GM19035 (cell line): ENCODE measurements around the gene SFTPB.

Source experiments
- ATAC-seq: cut with Tn5 transposase; IDR thresholded peaks from one replicate; pipeline ENCODE4 v1.9.1; 2021; ENCODE audit not compliant: unreplicated experiment

Gene SFTPB

DNA sequence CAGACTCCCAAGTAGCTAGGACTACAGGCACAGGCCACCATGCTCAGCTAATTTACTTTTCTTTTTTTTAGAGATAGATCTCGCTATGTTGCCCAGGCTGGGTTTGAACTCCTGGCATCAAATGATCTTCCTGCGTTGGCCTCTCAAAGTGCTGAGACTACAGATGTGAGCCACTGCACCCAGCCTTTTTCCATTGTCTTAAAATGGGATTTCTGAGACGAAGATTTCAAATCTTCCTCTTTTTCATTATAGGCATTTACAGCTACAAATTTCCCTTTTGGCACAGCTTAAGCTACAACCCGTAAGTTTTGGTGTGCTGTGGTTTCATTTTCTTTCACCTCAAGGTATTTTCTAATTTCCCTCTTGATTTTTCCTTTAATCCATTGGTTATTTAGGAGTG lies 34.8 kb upstream of the SFTPB start:
- no peak for ATAC-seq

- no peak for ATAC-seq
Measured at GRCh38 chr2:85702172-85702571, 34.2 kb upstream of the SFTPB start.

GRCh38 chr2:85699325-85699724 lies 31.3 kb upstream of the SFTPB start:
- ATAC-seq: no peak

GRCh38 chr2:85698880-85699254 lies 30.9 kb upstream of the SFTPB start:
- ATAC-seq: no peak

DNA sequence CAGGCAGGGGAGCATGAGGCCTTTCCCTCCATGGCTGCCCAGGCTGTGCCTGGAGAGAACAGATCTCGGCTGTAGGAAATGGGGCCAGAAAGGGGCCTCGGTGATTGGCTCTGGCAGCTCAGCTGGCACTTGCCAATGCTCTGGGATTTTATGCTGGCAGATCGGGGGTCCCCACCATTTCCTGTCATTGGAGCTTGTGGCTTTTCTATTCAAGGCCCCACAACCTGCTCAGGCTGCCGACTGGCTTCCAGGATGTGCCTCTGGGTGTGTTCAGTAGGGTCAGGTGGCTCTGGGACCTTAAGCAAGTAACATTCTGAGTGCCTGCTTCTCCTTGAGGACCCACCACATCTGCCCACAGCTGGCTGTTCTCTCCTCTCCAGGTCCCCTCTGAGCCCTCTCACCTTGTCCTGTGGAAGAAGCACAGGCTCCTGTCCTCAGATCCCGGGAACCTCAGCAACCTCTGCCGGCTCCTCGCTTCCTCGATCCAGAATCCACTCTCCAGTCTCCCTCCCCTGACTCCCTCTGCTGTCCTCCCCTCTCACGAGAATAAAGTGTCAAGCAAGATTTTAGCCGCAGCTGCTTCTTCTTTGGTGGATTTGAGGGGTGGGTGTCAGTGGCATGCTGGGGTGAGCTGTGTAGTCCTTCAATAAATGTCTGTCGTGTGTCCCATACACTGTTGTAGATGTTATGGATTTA lies 30.3 kb upstream of the SFTPB start:
- no peak for ATAC-seq

DNA sequence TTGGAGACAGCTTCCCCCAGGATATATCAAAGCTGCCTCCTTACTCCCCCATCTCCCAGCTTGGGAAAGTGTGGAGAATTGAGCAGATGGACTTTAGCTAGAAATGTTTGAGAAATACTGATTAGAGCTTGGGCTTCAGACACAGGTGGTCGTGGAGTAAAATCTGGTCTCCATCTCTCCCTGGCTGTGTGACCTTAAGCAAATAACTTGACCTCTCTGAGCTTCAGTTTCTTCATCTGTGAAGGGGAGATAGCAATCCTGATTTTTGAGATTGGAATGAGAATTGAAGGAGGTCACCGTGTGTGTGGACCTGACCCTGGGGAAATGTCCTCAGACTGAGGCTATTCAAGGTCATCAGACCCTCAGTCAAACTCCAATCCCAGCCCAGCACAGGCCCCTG lies 29.7 kb upstream of the SFTPB start:
- no peak for ATAC-seq

DNA sequence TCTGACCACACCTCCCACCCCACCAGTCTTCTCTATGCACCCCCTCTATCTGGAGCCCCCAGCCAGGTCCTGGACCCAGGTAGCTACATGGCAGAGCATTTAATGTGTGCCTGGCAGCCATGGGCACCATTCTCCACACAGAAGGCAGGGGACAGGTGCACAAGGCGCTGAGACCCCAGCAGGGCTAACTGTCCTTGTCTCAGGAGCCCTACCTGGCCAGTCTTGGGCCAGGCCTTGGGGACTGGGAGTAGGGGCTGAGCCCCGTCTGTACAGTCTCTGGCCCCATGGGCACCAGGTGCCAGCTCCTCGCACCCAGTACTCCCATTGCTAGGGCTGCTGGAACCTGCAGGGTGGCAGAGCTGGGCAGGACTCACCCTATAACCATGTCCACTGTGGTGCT lies 29.1 kb upstream of the SFTPB start:
- no peak for ATAC-seq

- ATAC-seq: no peak
Measured at GRCh38 chr2:85695691-85696668, 28.0 kb upstream of the SFTPB start.

- no peak for ATAC-seq
Measured at GRCh38 chr2:85695121-85695520, 27.1 kb upstream of the SFTPB start.

DNA sequence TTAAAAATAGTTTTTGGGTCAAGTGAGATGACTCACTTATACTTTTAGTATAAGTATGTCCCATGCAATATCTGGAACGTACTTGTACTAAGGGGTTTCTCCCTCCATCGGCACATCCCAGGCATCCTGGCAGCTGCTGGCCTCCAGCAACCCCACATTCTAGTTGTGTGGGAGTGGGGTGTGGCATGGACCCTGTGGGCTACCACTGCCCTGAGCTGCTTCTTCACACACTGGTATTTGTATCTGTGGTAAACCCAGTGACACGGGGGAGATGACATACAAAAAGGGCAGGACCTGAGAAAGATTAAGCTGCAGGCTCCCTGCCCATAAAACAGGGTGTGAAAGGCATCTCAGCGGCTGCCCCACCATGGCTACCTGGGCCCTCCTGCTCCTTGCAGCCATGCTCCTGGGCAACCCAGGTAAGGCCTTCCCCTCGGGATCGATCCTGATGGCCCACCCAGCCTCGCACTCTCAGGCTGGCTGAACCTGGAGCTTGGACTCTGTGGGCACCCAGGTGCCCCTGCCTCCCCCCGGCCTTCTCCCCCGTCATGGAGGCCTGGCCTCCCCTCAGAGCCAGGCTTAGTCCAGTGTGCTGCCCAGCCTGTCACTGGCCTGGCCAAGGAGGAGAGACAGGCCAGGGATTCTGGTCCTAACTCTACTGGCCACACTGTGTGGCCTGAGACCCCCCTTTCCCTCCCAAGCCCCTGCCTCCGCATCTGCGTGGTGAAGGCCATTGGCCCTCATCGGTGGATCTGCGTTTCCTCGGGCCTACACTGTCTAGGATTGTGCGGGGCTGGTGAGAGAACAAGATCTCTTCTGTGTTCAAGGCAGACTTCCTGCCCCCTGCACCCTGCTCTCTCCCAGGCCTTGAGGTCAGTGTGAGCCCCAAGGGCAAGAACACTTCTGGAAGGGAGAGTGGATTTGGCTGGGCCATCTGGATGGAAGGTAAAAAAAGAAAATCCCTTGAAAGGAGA lies 26.3 kb upstream of the SFTPB start, which contains the start of gene GNLY:
TSS of gene GNLY (plus strand) at position 307 of the 974 bp plus-strand sequence. CDS start at position 368, 61 bp downstream.
- no peak for ATAC-seq

- ATAC-seq: no peak
Measured at GRCh38 chr2:85692039-85692645, 24.1 kb upstream of the SFTPB start.

DNA sequence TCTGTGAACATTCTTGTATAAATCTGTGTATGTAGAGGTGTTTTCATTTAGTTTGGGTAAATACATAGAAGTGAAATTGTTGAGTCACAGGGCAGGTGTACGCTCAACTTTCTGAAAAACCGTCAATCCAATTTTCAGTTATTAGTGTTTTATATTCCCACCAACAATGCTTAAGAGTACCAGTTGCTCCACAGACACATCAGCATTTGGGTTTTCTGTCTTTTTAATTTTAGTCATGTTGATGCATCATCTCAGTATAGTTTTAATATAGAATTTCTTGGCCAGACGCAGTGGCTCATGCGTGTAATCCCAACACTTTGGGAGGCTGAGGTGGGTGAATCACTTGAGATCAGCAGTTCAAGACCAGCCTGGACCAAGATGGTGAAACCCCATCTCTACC lies 22.9 kb upstream of the SFTPB start:
- no peak for ATAC-seq

DNA sequence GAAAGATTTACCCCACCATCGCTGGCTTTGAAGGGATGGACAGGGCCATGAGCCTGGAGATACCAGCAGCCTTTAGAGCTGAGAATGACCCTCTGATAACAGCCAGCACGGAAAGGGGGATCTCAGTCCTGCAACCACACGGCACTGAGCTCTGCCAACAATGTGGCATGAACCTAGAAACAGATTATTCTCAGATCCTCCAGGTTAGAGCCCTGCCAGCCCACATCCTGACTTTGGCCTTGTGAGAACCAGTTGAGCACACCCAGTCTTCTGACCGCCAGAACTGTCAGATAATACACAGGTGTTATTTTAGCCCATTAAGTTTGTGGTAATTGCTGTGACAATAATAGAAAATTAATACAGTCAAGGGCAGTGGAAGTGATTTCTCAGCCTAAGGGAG lies 16.8 kb upstream of the SFTPB start:
- ATAC-seq: no peak

DNA sequence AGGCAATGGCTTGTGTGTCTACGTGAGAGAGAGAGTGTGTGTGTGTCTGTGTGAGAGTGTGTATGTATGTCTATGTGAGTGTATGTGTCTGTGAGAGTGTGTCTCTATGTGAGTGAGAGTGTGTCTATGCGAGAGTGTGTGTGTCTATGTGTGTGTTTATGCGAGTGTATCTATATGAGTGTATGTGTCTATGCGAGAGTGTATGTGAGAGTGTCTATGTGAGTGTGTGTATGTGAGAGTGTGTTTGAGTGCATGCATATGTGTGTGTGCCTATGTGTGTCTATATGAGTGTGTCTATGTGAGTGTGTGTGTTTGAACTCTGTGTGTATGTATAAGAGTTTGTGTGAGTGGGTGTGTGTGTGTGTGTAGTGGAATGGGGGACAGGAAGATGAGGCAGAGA lies 16.4 kb upstream of the SFTPB start:
- ATAC-seq: no peak

DNA sequence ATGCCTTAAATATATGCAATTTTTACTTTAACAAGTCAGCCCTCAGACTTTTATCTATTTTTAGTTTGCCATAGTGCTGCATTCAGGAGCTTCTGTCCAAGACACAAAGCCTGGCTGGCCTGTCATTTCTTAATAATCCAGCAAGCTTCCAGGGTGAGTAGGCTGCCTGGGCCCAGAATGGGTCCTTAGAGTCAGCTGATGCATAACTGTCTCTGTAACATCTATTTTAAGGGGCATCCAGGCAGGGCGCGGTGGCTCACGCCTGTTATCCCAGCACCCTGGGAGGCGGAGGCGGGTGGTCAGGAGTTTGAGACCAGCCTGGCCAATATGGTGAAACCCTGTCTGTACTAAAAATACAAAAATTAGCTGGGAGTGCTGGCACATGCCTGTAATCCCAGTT lies 14.4 kb upstream of the SFTPB start:
- no peak for ATAC-seq

DNA sequence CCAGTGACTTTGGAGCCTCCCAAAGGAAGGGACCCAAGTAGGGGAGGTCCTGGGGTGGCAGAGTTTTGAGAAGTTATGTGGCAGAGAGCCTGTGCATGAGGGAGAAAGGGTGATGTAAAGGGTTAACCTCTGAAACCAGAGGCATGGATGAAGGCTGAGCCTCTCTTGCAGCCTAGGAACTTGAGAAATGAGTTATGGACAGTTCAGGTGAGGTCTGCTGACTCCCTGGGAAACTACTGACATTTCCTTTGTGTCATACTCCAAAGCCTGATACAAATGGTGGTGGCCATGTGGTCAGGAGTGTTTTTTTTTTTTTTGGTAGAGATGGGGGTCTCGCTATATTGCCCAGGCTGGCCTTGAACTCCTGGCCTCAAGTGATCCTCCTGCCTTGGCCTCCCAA lies 13.8 kb upstream of the SFTPB start:
- no peak for ATAC-seq

DNA sequence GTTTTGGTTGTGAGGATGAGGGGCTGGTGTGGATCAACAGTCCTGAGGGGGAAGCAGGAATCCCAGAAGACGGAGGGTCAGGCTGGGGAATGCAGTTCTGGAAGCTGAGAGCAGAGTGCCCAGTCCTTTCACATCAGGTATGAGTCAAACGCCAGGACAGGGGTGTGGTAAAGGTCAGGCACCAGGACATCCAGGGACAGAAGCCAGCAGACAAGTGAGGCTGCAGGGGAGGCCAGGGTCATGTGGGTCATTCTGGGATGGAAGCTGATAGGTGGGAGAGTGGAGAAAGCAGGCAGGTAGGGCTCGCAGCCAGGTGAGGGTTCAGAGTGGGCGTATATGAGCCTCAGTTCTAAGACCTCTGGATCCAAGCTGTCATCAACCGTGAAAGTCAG lies 13.4 kb upstream of the SFTPB start:
- no peak for ATAC-seq

DNA sequence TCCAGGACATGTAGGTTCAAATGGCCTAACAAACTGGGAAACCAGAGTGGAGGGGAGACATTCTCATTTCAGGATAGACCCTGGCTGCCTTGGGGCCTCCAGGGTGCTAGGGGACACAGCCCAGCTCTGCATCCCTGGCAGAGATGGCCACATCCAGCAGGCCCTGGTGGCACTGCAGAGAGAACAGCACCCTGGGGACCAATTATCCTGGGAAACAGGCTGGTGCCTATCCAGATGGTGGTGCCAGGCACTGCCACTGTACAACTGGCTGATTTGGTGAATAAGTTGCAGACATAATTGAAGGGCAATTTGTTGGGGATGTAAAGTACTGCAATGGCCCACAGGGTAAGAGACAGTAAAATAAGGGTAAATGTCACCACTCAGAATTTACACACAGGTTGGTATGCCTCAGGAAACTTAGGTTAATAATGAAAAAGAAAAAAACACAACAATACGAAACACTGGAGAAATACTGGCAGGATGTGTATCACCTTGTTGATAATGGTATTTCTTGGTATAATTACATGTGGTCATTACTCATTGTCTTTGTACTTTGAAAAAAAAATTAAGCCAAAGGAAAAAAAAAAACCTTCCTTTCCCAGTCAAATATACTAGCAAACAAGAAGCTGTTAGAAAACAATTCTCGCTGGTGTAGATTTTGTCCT lies 12.8 kb upstream of the SFTPB start:
- ATAC-seq: no peak

DNA sequence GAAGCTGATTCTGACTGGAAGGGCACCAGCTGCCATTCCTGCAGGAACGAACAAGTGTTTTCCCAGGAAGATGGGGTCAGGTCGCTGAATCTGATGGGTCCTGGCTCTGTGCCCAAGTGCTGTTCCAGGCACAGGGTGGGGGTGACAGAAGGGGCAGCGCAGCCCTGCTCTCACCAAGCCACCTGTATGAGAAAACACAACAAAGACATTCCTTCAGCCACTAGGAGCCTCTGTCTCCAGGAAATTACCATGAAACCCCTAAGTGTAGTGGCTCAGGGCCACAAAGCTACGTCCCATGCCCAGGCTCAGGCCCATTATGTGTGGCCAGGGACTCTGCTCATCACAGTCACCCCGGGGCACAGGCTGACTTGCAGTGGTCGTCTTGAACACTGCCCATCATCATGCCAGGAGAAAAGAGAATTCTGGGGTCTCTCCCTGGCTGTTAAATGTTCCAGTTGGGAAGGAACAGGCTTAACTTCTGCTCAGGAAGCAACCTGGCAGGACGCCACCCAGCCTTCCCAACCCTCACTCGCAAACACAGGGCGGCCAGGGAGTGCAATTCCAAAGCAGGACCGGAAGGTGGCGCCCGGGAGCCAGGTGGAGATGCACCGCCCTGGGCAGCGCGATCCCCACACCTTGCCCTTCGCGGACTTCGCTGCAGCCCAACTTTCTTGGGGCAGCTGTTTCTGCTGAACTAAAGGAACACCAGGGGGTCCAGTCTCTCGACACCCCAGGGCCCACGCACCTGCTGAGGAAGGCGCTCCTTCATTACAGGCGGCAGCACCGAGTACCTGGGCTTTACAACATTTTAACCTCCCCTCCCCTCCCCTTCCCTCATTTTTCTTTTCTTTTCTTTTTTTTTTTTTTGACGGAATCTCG lies 11.0 kb upstream of the SFTPB start:
- ATAC-seq: peak; percentile 82
